ENCODE data around the gene PIWIL4. TPM values are rescaled to one million over a fixed set of nuclear protein-coding genes. Genes with fewer than 3 reads are reported as not detected.
A peak's percentile ranks its signal among the peaks of the same experiment; 100 is the strongest.

The PIWIL4 gene
- total RNA-seq, 1 experiment from 2014 or later = 7.7 TPM

GRCh38 chr11:94664346-94664745 lies 97.2 kb downstream of the PIWIL4 start:
- no peak overlapping the region for H3K4me3 Mint-ChIP-seq (ENCODE audit: low read depth, unreplicated experiment)
- peak overlapping the region; percentile 27 for H3K27ac Mint-ChIP-seq (ENCODE audit: unreplicated experiment)
- H3K9me3 Mint-ChIP-seq (ENCODE audit: low read depth, unreplicated experiment) = no peaks in the 10 kb centered on the region
- H3K4me1 Mint-ChIP-seq (ENCODE audit: low read depth, unreplicated experiment) = peaks cover 26% of the 10 kb centered on the region
- H3K27me3 Mint-ChIP-seq (ENCODE audit: unreplicated experiment) = no peaks in the 10 kb centered on the region
- CTCF ChIA-PET = interaction anchor here (1.2 kb wide), 1 partner anchor 41 kb away, joined by 4 read pairs; no protein-coding TSS in a partner anchor
- peaks cover 6% of the 10 kb centered on the region for H3K36me3 Mint-ChIP-seq (ENCODE audit: insufficient read depth, unreplicated experiment)
- no TSS peak for BruUV-seq (replicated peaks)
- DNase-seq = peak; percentile 57
- TF ChIP-seq CTCF (IDR thresholded peaks at IDR 0.05; ENCODE audit: unreplicated experiment) = no peak
- intact Hi-C loops (cut with micrococcal nuclease; ENCODE audit: unreplicated experiment) = loop anchor here (5.0 kb wide), 1 partner anchor 73 kb away; no protein-coding TSS in a partner anchor

GRCh38 chr11:94665116-94665659 lies 98.0 kb downstream of the PIWIL4 start:
- Mint-ChIP-seq H3K4me3 (ENCODE audit: low read depth, unreplicated experiment) (no peak overlapping the region), H3K4me1 (ENCODE audit: low read depth, unreplicated experiment) (peaks cover 26% of the 10 kb centered on the region), H3K36me3 (ENCODE audit: insufficient read depth, unreplicated experiment) (peaks cover 6% of the 10 kb centered on the region), H3K27me3 (ENCODE audit: unreplicated experiment) (no peaks in the 10 kb centered on the region), H3K27ac (ENCODE audit: unreplicated experiment) (no peak overlapping the region), H3K9me3 (ENCODE audit: low read depth, unreplicated experiment) (peaks cover 2% of the 10 kb centered on the region)
- DNase-seq = no peak
- BruUV-seq (replicated peaks) = no TSS peak
- intact Hi-C loops (cut with micrococcal nuclease; ENCODE audit: unreplicated experiment) = no loop called here
- no peak for TF ChIP-seq CTCF (IDR thresholded peaks at IDR 0.05; ENCODE audit: unreplicated experiment)
- CTCF ChIA-PET = interaction anchor here (0.5 to 1.2 kb wide), 2 partner anchors 42 to 80 kb away, joined by 4 read pairs; no protein-coding TSS in a partner anchor

GRCh38 chr11:94666792-94667721 lies 99.9 kb downstream of the PIWIL4 start:
- intact Hi-C loops (cut with micrococcal nuclease; ENCODE audit: unreplicated experiment) = no loop called here
- Mint-ChIP-seq H3K27ac (ENCODE audit: unreplicated experiment) (no peak overlapping the region), H3K27me3 (ENCODE audit: unreplicated experiment) (no peaks in the 10 kb centered on the region), H3K4me3 (ENCODE audit: low read depth, unreplicated experiment) (no peak overlapping the region), H3K36me3 (ENCODE audit: insufficient read depth, unreplicated experiment) (peaks cover 6% of the 10 kb centered on the region), H3K4me1 (ENCODE audit: low read depth, unreplicated experiment) (peaks cover 26% of the 10 kb centered on the region), H3K9me3 (ENCODE audit: low read depth, unreplicated experiment) (peaks cover 2% of the 10 kb centered on the region)
- BruUV-seq (replicated peaks) = no TSS peak
- DNase-seq = no peak
- no peak for TF ChIP-seq CTCF (IDR thresholded peaks at IDR 0.05; ENCODE audit: unreplicated experiment)
- CTCF ChIA-PET = no interaction called here

- Mint-ChIP-seq H3K4me3 (ENCODE audit: low read depth, unreplicated experiment) (no peak overlapping the region), H3K27ac (ENCODE audit: unreplicated experiment) (no peak overlapping the region), H3K36me3 (ENCODE audit: insufficient read depth, unreplicated experiment) (peaks cover 6% of the 10 kb centered on the region), H3K9me3 (ENCODE audit: low read depth, unreplicated experiment) (peaks cover 2% of the 10 kb centered on the region), H3K4me1 (ENCODE audit: low read depth, unreplicated experiment) (peaks cover 21% of the 10 kb centered on the region), H3K27me3 (ENCODE audit: unreplicated experiment) (no peaks in the 10 kb centered on the region)
- TF ChIP-seq CTCF (IDR thresholded peaks at IDR 0.05; ENCODE audit: unreplicated experiment) = no peak
- intact Hi-C loops (cut with micrococcal nuclease; ENCODE audit: unreplicated experiment) = no loop called here
- CTCF ChIA-PET = no interaction called here
- BruUV-seq (replicated peaks) = no TSS peak
- DNase-seq = no peak
These were observed 101.1 kb downstream of the PIWIL4 start for GRCh38 chr11:94668212-94668793.

Measured in Calu3 (cell line).